HG03159 (cell line): ENCODE measurements around the gene CNP.
A peak's percentile ranks its signal among the peaks of the same experiment; 100 is the strongest.

Experiments used
- ATAC-seq: cut with Tn5 transposase; IDR thresholded peaks from one replicate; pipeline ENCODE4 v1.9.1; 2021; ENCODE audit warnings: mild to moderate bottlenecking, moderate library complexity; ENCODE audit not compliant: unreplicated experiment

Gene CNP

DNA sequence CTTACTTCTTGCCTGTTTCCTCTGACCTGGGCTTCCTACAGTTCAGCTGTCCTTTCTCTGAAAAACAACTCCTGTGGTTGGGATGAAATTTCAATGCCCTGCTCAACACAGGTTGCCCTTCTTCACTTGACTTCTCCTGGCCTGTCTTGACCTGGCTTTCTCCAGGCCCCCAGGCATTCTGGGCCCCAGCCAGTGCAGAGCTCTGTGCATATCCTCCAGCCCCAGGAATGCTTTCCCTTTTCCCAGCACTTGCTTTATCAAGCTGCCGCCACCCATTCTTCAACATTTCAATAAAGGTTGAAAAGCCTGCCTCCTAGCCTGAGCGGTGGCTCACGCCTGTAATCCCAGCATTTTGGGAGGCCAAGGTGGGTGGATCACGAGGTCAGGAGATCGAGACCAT is 25.4 kb upstream of the CNP start:
- no peak for ATAC-seq

DNA sequence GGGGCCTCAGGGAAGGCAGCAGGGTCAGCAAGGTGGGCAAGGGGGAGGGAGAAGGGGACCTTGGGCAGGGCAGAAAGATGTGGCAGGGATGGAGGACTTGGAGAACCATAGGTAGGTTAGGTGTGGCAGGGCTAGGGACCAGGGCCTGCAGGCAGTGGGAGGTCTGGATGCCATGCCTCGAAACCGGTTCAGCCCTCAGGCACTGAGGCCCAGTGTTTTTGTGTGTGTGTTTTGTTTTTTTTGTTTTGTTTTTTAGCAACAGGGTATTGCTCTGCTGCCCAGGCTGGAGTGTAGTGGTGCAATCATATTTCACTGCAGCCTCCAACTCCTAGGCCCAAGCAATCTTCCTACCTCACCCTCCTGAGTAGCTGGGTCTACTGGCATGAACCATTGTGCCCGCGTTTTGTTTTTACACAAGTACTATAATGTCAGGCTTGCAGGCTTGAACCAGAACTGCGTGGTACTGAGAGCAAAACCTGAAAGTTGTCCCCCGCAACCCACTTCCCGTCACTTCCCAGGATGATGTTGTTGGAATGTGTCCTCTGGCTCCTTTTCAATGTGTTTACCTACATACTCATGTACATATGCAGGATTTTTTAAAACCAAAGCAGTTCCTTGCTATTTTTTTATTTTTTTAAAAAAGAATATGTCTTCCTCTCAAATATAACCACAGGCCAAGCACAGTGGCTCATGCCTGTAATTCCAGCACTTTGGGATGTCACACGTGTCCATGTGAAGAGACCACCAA is 23.8 kb upstream of the CNP start:
- ATAC-seq = no peak

DNA sequence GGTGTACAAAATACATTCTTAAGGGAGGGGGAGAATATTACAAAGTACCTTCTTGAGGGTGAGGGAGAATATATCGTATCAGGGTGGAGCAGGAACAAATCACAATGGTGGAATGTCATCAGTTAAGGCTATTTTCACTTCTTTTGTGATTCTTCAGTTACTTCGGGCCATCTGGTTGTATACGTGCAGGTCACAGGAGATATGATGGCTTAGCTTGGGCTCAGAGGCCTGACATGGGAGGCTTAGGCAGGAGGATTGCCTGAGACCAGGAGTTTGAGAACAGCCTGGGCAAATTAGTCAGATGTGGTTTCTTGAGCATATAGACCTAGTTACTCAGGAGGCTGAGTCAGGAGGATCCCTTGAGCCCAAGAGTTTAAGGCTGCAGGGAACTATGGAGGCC is 23.1 kb upstream of the CNP start:
- no peak for ATAC-seq

DNA sequence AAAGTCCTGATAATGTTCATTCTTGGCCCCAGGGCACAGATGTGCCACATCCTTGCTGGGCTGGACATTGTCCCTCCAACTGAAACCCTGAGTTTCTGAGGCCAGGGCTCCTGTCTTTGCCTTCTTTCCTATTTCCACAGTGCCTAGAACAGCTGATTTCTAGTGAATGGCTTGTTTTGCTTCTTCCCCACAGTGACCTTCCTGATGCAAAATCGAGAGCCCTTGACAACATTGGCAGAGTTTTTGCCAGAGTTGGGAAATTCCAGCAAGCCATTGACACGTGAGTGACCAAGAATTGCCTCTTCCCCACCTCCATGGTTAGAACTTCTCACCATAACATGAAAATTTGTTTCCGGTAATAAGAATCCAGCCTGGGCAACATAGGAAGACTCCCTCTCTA is 21.7 kb upstream of the CNP start:
- no peak for ATAC-seq

DNA sequence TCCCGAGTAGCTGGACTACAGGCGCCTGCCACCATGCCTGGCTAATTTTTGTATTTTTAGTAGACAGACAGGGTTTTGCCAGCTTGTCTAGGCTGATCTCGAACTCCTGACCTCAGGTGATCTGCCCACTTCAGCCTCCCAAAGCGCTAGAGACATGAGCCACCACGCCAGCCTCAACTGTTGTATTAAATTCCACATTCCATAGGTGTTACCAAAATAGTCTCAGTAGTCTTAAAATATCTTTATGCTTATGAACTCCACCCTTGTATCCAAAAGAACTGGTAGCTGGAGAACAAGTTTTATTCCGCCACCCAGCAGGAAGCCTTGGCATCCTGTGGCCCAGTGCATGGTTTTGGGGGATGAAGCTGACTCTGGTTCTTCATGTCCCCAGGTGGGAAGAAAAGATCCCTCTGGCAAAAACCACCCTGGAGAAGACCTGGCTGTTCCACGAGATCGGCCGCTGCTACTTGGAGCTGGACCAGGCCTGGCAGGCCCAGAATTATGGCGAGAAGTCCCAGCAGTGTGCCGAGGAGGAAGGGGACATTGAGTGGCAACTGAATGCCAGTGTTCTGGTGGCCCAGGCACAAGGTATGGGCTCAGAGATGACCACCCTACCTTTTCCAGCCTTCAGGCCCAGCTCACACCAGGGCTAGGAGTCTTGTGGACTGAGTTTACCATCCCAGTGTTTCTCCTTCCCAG is 17.7 kb upstream of the CNP start:
- no peak for ATAC-seq

DNA sequence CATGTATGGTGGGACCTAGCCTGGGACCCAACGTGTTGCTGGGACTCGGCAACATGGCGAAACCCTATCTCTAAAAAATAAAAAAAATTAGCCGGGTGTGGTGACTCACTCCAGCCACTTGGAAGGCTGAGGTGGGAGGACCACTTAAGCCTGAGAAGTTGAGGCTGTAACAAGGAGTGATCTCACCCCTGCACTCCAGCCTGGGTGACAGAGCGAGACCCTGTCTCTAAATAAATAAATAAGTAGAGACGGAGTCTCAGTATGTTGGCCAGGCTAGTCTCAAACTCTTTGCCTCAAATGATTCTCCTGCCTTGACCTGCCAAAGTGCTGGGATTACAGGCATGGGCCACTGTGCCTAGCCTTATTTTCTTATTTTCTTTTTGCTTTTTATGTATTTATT is 10.1 kb upstream of the CNP start:
- ATAC-seq = no peak

DNA sequence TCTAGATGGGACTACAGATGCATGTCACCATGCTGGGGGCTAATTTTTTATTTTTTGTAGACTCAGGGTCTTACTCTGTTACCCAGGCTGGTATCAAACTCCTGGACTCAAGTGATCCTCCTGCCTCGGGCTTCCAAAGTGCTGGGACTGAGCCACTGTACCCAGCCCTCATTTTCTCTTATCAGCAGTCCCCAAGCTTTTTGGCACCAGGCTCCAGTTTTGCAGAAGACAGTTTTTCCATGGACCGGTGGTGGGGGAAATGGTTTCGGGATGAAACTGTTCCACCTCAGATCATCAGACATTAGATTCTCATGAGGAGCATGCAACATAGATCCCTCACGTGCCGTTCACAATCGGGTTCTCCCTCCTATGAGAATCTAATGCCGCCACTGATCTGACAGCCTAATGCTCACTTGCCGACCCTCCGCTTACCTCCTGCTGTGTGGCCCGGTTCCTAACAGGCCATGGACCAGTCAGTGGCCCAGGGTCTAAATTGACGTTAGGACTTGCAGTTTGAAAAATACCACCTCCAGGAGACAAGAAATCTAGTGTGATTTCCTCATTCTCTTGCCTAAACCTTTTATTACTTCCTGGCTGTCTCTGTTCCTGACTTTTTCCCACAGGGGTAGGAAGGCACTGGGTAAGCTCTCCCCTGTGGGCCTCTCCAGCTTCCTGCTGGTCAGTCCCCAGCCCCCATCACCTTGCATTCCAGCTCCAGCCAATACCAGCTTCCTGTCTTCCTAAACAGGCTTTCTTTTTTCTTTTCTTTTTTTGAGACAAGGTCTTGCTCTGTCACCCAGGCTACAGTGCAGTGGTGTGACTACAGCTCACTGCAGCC is 9.3 kb upstream of the CNP start:
- no peak for ATAC-seq

DNA sequence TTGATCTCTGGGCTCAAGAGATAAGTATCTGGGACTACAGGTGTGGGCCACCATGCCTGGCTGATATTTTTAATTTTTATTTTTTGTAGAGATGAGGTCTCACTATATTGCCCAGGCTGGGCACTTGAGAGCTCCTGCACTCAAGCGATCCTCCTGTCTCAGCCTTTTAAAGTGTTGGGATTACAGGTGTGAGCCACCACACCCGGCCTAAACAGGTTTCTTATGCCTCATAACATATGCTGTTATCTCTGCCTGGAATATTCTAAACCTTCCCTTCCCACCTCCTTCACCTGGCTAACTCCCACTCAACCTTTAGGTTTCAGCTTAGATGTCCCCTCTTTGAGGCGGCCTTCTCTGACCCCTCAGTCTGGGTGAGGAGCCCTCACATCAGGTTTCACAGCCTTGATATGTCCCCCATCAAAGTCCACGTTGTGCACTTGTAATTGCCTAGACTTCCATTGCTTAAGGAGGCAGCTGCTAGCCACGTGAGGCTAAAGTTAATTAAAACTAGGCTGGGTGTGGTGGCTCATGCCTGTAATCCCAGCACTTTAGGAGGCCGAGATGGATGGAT is 8.6 kb upstream of the CNP start:
- ATAC-seq = no peak

DNA sequence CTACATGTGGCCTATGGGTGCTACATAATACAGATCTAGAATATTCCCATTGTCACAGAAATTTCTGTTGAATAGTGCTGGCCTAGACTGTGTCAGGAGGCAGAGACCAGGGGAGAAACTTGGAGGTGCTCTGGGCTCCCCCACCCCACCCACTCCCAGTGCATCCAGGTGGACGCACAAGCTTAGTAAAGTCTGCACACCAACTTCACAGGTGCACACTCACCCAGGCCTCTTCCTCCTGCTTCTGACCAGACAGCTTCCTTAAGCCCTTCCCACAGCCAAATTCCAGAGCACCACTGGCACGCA is 7.6 kb upstream of the CNP start:
- ATAC-seq = no peak

DNA sequence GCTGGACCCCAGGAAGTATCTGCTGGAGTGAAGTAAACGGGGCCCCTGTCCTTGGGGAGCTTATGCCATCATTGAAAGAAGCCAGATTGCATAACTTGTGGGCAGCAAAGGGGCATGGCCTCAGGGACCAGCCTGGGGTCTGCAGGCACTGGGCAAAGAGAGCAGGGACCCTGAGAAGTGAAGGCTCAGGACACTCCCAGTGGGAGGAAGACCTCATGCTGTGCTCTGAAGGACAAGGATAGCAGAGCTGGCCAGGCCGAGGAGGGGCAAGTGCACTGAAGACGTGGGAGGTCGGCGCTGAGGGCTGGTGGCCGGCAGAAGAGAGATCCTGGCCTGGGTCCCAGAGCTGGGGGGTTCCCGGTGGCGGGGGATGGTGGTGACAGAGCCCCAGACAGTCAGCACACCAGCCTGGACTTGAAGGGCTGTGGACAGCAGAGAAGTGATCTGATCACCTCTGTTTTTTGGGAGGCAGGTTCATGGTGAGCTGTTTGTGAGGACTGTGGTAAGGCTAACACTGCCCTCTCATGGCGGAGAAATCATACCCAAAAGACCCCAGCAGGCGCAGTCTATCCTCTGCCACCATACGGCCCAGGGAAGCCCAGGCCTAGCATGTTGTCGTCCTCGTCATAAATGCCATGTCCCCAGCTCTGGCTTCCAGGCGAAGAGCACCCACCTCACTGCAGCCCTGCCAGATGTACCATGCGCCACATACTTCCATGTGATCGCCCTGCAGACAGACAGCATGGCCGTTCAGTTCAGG is 7.1 kb upstream of the CNP start:
- ATAC-seq = no peak

DNA sequence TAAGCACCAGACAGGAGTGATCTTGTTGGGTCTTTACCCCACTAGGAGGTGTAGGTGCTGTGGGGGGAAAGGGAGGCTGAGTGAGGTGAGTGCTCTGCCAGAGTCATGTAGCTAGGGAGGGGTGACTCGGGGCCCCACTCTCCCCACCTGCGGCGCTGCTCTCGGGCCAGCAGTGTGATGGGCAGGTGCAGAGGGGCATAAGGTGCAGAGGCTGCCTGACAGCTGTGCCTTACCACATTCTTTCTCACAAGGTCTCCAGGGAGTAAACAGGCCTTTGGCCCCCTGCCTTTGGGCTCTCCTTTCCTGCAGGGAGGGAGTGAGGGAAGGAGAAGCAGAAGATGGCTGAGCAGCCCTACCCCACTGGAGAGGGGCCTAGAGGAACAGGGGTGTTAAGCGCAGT is 4.5 kb upstream of the CNP start:
- ATAC-seq = no peak

DNA sequence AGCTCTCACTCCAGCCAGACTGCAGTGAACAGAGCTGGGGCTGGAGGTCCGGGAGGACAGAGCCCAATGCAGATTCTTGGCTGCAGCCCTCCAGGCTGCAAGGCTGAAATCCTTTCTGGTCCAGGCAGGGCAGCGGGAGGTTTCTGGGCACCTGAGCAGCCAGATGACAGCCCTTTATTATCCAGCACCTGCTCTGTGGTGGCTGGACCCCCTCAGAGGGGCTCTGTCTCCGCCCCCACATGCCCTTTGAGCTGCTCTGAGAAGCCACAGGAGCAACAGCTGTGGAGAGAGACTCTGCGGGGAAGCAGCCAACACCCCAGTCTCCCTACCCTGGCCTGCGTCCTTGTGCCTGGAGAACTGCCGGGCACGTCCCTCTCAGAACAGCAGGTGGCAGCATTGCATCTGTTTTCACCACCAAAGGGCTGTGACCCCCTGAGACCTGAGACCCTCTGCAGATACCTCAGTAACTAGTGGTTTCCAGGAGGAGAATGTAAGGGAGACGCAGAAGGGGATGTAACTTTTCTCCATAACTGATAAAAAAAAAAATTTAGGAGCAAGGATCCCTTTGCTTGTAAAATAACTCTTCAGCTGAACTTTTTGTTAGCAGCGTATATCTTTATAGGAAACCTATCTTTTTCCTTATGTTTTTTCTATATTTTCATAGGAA is 3.7 kb upstream of the CNP start:
- ATAC-seq = no peak

DNA sequence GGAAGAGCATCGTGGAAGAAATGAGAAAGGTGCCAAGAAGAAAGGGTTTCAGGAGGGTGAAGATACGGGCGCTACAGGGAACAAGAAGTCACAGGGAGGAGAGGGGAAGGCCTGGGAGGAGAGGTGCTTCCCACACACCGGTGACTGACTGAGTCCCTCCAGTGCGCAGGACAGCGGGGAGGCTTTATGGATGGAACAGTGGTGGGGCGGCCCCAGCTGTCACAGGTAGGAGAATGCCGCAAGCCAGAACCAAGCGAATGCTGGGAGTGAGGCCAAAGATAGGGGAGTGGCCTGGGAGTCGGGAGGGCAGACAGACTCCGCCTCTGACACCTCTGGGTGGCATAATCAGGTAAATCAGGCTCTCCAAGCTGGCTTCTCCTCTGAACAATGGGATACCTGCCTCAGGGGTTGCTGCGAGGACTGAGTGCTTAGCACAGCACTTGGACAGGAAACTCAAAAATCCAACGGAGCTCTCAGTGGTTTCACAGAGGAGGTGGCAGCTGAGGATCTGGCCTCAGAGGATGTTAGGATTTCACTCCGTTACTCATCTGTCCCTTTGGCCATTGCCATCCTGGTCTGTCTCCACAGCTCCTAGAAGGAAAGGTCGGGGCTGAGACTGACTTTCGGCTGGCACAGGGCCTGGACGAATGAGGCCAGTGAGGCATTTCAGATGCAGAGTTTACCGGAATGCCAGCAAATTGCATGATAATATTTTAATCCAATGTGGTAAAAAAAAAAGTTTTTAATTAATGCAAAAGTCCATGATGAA is 717 bp upstream of the CNP start:
- no peak for ATAC-seq

DNA sequence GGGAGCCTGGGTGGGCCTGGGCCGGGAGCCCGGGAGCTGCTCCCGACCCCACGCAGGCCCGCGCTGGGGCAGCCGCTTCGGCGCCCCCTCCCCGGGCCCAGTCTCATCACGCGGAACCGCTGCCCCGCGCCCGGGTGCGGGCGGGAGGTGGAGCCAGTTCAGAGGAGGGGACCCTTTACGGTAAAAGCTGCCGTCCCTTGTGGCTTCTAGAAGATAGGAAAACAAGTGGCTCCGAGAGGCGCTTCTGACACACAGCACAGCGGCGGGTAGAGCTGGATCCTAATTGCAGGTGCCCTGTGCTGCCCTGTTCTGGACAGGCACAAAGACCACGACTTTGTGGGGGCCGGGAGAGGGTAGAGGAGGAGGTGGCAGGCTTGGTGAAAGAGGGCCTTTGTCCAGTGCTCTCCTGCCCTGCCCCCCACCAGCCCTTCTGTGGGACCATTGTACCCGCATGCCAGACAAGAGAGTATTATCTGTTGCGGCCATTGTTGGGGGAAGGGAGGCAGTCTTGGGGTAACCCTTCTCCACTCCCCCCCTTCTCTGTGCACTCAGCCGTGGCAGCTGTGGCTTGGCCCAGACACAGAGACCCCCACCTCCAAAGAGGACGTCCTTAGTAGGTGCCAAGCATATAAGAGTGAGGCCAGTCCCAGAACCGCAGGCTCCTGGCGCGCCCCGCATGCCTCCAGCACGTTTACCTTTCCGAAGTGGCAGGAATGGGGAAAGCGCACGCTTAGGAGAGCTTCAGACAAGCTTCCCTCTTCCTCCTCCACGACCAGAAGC is 736 bp downstream of the CNP start:
- peak; percentile 9 for ATAC-seq

DNA sequence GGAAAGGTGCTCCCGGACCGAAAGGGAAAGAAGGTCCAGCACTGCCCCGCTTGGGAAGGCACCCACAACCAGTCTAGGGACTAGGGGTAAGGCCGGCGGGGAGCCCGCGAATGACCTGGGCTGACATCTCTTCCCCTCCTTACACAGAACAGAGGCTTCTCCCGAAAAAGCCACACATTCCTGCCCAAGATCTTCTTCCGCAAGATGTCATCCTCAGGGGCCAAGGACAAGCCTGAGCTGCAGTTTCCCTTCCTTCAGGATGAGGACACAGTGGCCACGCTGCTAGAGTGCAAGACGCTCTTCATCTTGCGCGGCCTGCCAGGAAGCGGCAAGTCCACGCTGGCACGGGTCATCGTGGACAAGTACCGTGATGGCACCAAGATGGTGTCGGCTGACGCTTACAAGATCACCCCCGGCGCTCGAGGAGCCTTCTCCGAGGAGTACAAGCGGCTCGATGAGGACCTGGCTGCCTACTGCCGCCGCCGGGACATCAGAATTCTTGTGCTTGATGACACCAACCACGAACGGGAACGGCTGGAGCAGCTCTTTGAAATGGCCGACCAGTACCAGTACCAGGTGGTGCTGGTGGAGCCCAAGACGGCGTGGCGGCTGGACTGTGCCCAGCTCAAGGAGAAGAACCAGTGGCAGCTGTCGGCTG is 1.5 kb downstream of the CNP start:
- no peak for ATAC-seq

DNA sequence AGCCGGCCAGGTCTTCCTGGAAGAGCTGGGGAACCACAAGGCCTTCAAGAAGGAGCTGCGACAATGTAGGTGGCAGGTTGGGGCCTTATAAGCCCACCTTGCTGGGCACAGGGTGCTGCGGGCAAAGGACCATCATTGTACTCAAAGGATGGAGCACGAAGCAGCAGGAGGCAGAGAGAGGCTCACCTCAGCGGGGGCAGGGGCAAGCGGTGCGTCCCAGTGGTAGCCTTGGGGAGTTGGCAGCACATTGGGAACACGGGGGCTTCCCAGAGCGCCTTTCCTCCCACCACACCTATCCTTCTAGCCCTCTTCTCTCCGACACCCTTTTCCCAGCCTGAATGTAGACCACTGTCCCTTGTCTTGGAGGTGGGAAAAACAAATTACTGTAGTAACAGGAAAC is 2.1 kb downstream of the CNP start:
- no peak for ATAC-seq

DNA sequence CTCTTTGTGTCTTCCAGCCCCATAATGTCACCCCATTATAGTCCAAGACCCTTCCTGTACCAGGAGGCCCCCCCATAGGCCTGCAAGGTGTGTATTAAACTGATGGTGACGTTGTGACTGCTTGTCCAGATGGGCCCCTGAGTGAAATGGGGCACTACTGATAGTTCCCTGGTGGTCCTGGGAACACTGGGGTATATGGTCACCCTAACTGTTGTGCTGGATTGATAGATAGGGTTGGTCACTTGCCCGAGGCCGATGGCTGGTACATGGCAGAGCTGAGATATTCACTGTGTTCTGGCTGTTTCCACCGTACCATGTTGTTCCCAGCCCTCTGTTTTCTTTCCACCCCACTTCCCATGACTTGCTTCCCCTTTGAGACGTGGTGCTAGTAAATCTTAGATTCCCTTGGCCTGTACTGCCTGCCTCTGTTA is 4.3 kb downstream of the CNP start:
- no peak for ATAC-seq

DNA sequence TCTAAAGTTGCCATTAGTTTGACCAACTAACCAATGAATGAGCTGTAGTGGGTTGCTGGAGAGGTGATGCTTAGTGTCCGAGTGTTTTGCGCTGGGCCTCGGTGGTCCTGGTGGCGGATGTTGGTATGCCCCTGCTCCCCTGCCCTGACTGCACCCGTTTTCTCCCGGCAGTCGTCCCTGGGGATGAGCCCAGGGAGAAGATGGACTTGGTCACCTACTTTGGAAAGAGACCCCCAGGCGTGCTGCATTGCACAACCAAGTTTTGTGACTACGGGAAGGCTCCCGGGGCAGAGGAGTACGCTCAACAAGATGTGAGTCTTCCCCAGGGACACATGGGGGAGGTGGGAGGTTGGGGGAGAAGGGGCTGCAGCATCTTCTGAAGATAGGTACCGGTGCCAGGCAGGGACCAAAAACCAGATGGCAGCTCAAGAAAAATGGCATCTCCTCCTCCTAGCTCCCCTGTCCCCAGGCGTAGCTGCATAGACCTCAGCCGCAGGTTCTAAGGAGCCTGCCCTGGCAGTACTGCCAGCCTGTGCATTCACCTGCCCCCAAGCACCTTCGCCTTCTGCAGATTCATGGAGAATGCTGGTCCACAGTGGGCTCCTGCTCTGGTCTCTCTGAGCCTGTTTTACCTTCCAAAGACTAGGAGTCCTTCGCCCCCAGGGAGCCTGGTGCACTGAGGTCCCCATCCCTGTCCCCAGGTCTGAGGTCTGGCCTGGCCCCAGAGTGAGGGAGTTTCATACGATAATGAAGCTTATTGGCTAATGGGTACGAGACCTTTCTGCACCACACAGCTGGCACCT is 5.3 kb downstream of the CNP start:
- ATAC-seq = no peak
